ENCODE data around the gene EXT2.

DNA sequence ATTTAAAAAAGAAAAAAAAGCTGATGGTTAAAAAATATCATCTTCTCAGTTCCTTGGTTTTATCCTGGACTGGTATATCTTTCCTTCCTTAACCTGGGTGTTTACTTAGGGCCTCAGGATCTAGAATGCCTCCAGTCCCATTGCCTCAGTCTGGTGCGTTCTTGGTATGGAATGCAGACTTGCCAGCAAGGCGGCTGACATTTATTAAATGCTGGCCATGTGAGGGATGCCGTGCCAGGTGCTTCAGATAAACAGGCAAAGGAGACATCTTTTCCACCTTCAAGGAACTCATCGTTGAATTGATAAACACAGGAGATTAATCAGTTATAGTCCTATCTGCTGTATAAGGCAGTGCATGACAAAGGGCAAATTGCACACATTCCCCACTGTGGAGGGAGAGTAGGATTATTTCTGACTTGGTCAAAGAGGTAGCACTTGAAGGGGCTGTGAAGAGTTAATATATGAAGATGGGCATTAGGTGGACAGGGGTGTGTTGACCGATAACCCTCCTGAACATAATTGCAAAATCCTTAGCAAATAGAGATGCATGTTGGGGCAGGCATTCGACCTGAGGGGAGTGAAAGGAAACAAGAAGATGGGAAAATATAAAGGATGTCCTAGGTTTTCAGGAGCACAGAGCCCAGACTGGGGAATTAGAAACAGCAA lies 160.1 kb downstream of the EXT2 start:
- TF ChIP-seq, protein P1, sequence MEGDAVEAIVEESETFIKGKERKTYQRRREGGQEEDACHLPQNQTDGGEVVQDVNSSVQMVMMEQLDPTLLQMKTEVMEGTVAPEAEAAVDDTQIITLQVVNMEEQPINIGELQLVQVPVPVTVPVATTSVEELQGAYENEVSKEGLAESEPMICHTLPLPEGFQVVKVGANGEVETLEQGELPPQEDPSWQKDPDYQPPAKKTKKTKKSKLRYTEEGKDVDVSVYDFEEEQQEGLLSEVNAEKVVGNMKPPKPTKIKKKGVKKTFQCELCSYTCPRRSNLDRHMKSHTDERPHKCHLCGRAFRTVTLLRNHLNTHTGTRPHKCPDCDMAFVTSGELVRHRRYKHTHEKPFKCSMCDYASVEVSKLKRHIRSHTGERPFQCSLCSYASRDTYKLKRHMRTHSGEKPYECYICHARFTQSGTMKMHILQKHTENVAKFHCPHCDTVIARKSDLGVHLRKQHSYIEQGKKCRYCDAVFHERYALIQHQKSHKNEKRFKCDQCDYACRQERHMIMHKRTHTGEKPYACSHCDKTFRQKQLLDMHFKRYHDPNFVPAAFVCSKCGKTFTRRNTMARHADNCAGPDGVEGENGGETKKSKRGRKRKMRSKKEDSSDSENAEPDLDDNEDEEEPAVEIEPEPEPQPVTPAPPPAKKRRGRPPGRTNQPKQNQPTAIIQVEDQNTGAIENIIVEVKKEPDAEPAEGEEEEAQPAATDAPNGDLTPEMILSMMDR (IDR thresholded peaks at IDR 0.05) = no peak
- no peak for TF ChIP-seq POLR2A (IDR thresholded peaks at IDR 0.05)
